GM18511 (cell line): Measurements from ENCODE around the gene CPNE6.

Experiments
- ATAC-seq: cut with Tn5 transposase; IDR thresholded peaks from one replicate; pipeline ENCODE4 v1.9.1; 2021; ENCODE audit warnings: mild to moderate bottlenecking, moderate library complexity; ENCODE audit not compliant: unreplicated experiment

CPNE6 gene

GRCh38 chr14:24123424-24124417 is 52.4 kb downstream of the CPNE6 start:
- ATAC-seq: no peak

GRCh38 chr14:24126939-24127338 is 55.6 kb downstream of the CPNE6 start:
- no peak for ATAC-seq

GRCh38 chr14:24127673-24128072 is 56.3 kb downstream of the CPNE6 start:
- ATAC-seq: no peak
